Left hindlimb (tissue), 1 donor: ENCODE data around the gene PPP2R3B.
"Not testable (repeated sequence)": the region's sequence is repeated elsewhere in the genome, so short reads cannot be mapped to it uniquely, and the experiment has no call there.

Experiments used
- DNase-seq: peaks from one replicate; pipeline ENCODE4 v3.0.0-alpha.2; 2018

PPP2R3B gene

GRCh38 chrX:336227-336626, 50.5 kb downstream of the PPP2R3B start:
- no peak for DNase-seq

- DNase-seq, result no peak
Measured at GRCh38 chrX:335758-336155, 51.0 kb downstream of the PPP2R3B start.

GRCh38 chrX:334971-335757, 51.5 kb downstream of the PPP2R3B start:
- DNase-seq, result no peak

GRCh38 chrX:334331-334891, 52.3 kb downstream of the PPP2R3B start:
- DNase-seq, result no peak

GRCh38 chrX:333611-334311, 52.9 kb downstream of the PPP2R3B start:
- no peak for DNase-seq

GRCh38 chrX:332916-333610, 53.6 kb downstream of the PPP2R3B start:
- no peak for DNase-seq

GRCh38 chrX:332496-332860, 54.2 kb downstream of the PPP2R3B start:
- DNase-seq, result no peak

- DNase-seq, result no peak
Measured at GRCh38 chrX:331825-332495, 54.7 kb downstream of the PPP2R3B start.

GRCh38 chrX:331151-331824, 55.4 kb downstream of the PPP2R3B start:
- DNase-seq, result no peak

GRCh38 chrX:330726-331150, 56.0 kb downstream of the PPP2R3B start:
- DNase-seq, result no peak

GRCh38 chrX:330141-330725, 56.5 kb downstream of the PPP2R3B start:
- not testable (repeated sequence) for DNase-seq

- no peak for DNase-seq
Measured at GRCh38 chrX:329291-329910, 57.3 kb downstream of the PPP2R3B start.

GRCh38 chrX:327660-328126, 59.0 kb downstream of the PPP2R3B start:
- no peak for DNase-seq

- not testable (repeated sequence) for DNase-seq
Measured at GRCh38 chrX:324664-325063, 62.0 kb downstream of the PPP2R3B start.

GRCh38 chrX:323721-324628, 62.7 kb downstream of the PPP2R3B start:
- DNase-seq, result no peak

GRCh38 chrX:320126-320783, 66.5 kb downstream of the PPP2R3B start:
- DNase-seq, result no peak

GRCh38 chrX:319579-320125, 67.1 kb downstream of the PPP2R3B start:
- DNase-seq, result no peak

GRCh38 chrX:318739-319578, 67.7 kb downstream of the PPP2R3B start, which contains the start of gene GTPBP6:
Gene GTPBP6, minus strand, starts transcription at chrX:318796. Its CDS starts 9 bp downstream, at chrX:318787.
- peak; percentile 100 for DNase-seq
